ENCODE data around the gene LIPA.

Gene LIPA

DNA sequence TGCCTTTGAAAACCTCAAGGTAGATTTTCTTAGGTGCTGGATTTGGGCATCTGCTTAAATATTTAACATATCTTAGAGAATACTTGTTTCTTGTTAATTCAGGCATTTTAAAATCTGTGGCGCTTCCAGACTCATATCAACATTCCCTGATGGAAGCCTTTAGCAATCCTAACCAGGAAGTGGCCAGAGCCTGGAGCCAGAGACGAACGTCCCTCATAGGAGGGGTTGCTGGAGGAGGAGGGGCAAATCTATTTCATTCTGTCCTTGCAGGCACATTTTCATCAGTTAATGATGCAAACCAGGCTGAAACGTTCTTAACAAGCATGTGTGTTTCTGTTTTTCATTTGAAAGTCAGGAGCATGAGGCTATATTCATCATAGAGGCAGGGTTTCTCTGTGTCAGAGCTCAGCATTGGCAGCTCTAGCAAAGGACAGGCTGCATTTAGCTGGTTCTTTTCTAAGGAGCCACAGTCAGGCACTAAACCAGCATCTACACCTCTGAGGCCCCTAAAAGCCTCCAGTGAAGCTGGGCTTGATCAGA lies 32.4 kb upstream of the LIPA start:
- Histone ChIP-seq H3K9me3 (ENCODE audit: insufficient read depth, low read length) (no peaks in the 10 kb centered on the region), H3K27ac (ENCODE audit: low read length) (no peak overlapping the region), H3K36me3 (replicated peaks; ENCODE audit: low read depth, low read length) (no peaks in the 10 kb centered on the region), H3K4me1 (ENCODE audit: low read length) (no peaks in the 10 kb centered on the region), H3K4me2 (ENCODE audit: low read length) (no peak overlapping the region), H2AFZ (ENCODE audit: low read depth, low read length) (no peak overlapping the region), H4K20me1 (ENCODE audit: insufficient read depth, low read length) (no peaks in the 10 kb centered on the region), H3K9ac (ENCODE audit: low read length) (no peak overlapping the region), H3K4me3 (ENCODE audit: low read length) (no peak overlapping the region), H3K27me3 (ENCODE audit: low read depth, low read length) (no peaks in the 10 kb centered on the region), H3K79me2 (ENCODE audit: low read length) (no peaks in the 10 kb centered on the region)
- TF ChIP-seq EZH2phosphoT487 (IDR thresholded peaks at IDR 0.05; ENCODE audit: low read depth) (no peak), CTCF (IDR thresholded peaks at IDR 0.05; ENCODE audit: low read depth, low read length) (no peak)

GRCh38 chr10:89283025-89283935 lies 31.7 kb upstream of the LIPA start:
- no peak overlapping the region for H3K4me2 ChIP-seq (ENCODE audit: low read length)
- no peak overlapping the region for H3K4me3 ChIP-seq (ENCODE audit: low read length)
- H3K27me3 ChIP-seq (ENCODE audit: low read depth, low read length) = no peaks in the 10 kb centered on the region
- H4K20me1 ChIP-seq (ENCODE audit: insufficient read depth, low read length) = no peaks in the 10 kb centered on the region
- no peaks in the 10 kb centered on the region for H3K9me3 ChIP-seq (ENCODE audit: insufficient read depth, low read length)
- no peak overlapping the region for H2AFZ ChIP-seq (ENCODE audit: low read depth, low read length)
- H3K36me3 ChIP-seq (replicated peaks; ENCODE audit: low read depth, low read length) = no peaks in the 10 kb centered on the region
- H3K9ac ChIP-seq (ENCODE audit: low read length) = no peak overlapping the region
- H3K27ac ChIP-seq (ENCODE audit: low read length) = no peak overlapping the region
- no peaks in the 10 kb centered on the region for H3K4me1 ChIP-seq (ENCODE audit: low read length)
- TF ChIP-seq EZH2phosphoT487 (IDR thresholded peaks at IDR 0.05; ENCODE audit: low read depth) (no peak), CTCF (IDR thresholded peaks at IDR 0.05; ENCODE audit: low read depth, low read length) (no peak)
- H3K79me2 ChIP-seq (ENCODE audit: low read length) = no peaks in the 10 kb centered on the region

DNA sequence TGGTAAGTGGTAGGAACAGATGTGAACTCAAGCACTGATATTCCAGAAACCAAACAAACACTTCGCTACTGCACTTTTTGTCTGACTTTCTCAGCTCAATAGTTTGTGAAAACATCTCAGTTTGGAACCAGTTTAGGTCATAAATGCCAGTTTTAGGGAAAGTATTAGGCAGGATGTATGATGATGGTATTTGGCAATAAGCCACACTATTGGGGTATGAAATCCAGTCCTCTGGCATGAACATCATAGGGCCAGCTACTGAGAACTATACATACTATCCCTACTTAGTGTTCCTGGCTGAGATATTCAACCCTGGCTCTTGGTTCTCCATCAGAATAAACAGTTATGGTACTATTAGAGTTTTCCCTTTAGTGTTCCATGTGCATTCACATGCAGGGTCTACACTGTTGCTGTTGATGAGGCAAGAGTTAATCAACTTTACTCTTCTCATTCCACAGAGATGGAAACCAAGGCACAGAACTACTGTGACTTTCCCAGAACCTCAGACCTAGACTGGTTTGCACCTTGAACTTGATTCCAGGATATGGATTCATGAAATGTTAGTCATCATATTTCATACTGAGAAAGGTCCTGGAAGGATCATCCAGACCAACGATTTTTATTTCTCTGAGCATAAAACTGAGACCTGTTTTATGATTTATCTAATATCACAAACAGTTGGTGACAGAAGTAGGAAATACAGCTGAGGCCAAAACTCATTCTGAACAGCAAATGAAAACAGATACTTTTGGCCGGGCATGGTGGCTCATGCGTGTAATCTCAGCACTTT lies 30.2 kb upstream of the LIPA start:
- H3K4me2 ChIP-seq (ENCODE audit: low read length) = no peak overlapping the region
- H3K27me3 ChIP-seq (ENCODE audit: low read depth, low read length) = no peaks in the 10 kb centered on the region
- H3K9me3 ChIP-seq (ENCODE audit: insufficient read depth, low read length) = no peaks in the 10 kb centered on the region
- H3K79me2 ChIP-seq (ENCODE audit: low read length) = no peaks in the 10 kb centered on the region
- H3K4me1 ChIP-seq (ENCODE audit: low read length) = no peaks in the 10 kb centered on the region
- TF ChIP-seq EZH2phosphoT487 (IDR thresholded peaks at IDR 0.05; ENCODE audit: low read depth) = no peak
- no peak for TF ChIP-seq CTCF (IDR thresholded peaks at IDR 0.05; ENCODE audit: low read depth, low read length)
- no peaks in the 10 kb centered on the region for H4K20me1 ChIP-seq (ENCODE audit: insufficient read depth, low read length)
- H2AFZ ChIP-seq (ENCODE audit: low read depth, low read length) = no peak overlapping the region
- H3K27ac ChIP-seq (ENCODE audit: low read length) = no peak overlapping the region
- no peak overlapping the region for H3K9ac ChIP-seq (ENCODE audit: low read length)
- H3K4me3 ChIP-seq (ENCODE audit: low read length) = no peak overlapping the region
- no peaks in the 10 kb centered on the region for H3K36me3 ChIP-seq (replicated peaks; ENCODE audit: low read depth, low read length)

- H3K27ac ChIP-seq (ENCODE audit: low read length) = no peak overlapping the region
- no peaks in the 10 kb centered on the region for H3K4me1 ChIP-seq (ENCODE audit: low read length)
- no peak for TF ChIP-seq EZH2phosphoT487 (IDR thresholded peaks at IDR 0.05; ENCODE audit: low read depth)
- no peak for TF ChIP-seq CTCF (IDR thresholded peaks at IDR 0.05; ENCODE audit: low read depth, low read length)
These were observed 28.9 kb upstream of the LIPA start for GRCh38 chr10:89280508-89280907.

More at GRCh38 chr10:89280508-89280907, 28.9 kb upstream of the LIPA start:
- no peaks in the 10 kb centered on the region for H3K27me3 ChIP-seq (ENCODE audit: low read depth, low read length)
- H4K20me1 ChIP-seq (ENCODE audit: insufficient read depth, low read length) = no peaks in the 10 kb centered on the region
- no peak overlapping the region for H3K9ac ChIP-seq (ENCODE audit: low read length)
- no peak overlapping the region for H3K4me2 ChIP-seq (ENCODE audit: low read length)
- H3K9me3 ChIP-seq (ENCODE audit: insufficient read depth, low read length) = no peaks in the 10 kb centered on the region
- no peak overlapping the region for H3K4me3 ChIP-seq (ENCODE audit: low read length)
- H3K36me3 ChIP-seq (replicated peaks; ENCODE audit: low read depth, low read length) = no peaks in the 10 kb centered on the region
- no peaks in the 10 kb centered on the region for H3K79me2 ChIP-seq (ENCODE audit: low read length)
- no peak overlapping the region for H2AFZ ChIP-seq (ENCODE audit: low read depth, low read length)
